DND-41 (cell line): ENCODE results near the gene SULT1A2.

Source experiments
- CTCF ChIP-seq: IDR thresholded peaks from 2 replicates; pipeline ENCODE4 v1.5.1; 2012; ENCODE audit warnings: borderline replicate concordance, low read length, moderate library complexity, mild to moderate bottlenecking; ENCODE audit not compliant: poor library complexity, severe bottlenecking; ENCODE audit errors: extremely low read depth
- EZH2 ChIP-seq: IDR thresholded peaks from 3 replicates; pipeline ENCODE4 v1.6.1; 2012; ENCODE audit warnings: borderline replicate concordance, low read depth, mild to moderate bottlenecking, moderate library complexity, low read length, inconsistent platforms; ENCODE audit not compliant: severe bottlenecking

- TF ChIP-seq CTCF (no peak), EZH2 (no peak)
Observed at GRCh38 chr16:28587386-28587785, 9.5 kb downstream of the SULT1A2 start.
